Astrocyte (in vitro differentiated cells and primary cell): ENCODE results near the gene MDM2. TPM values are rescaled to one million over a fixed set of nuclear protein-coding genes. Genes with fewer than 3 reads are reported as not detected.

Experiments
- DNase-seq: peaks from one replicate; pipeline ENCODE4 v3.0.0-alpha.2; 2010; ENCODE audit warnings: low read depth
- FAIRE-seq: peaks from 2 replicates; lab custom pipeline; 2011; peaks lifted over from hg19 to GRCh38; lab: Jason Lieb, UNC
- H2AFZ ChIP-seq: 2 replicates; pipeline ENCODE4 v1.6.0; 2012; ENCODE audit warnings: low read depth, low read length, inconsistent platforms
- H3K27ac ChIP-seq: 2 replicates; pipeline ENCODE4 v1.5.1; 2011; ENCODE audit warnings: low read depth, low read length, inconsistent platforms
- H3K27me3 ChIP-seq: 2 replicates; pipeline ENCODE4 v1.6.0; 2011; ENCODE audit warnings: low read length, inconsistent platforms; ENCODE audit not compliant: insufficient read depth
- H3K36me3 ChIP-seq: 2 replicates; pipeline ENCODE4 v1.5.1; 2011; ENCODE audit warnings: low read length, inconsistent platforms; ENCODE audit not compliant: insufficient read depth
- H3K4me1 ChIP-seq: 2 replicates; pipeline ENCODE4 v1.5.1; 2011; ENCODE audit warnings: low read length, inconsistent platforms; ENCODE audit not compliant: insufficient read depth
- H3K4me2 ChIP-seq: 2 replicates; pipeline ENCODE4 v1.6.0; 2012; ENCODE audit warnings: low read length, inconsistent platforms
- H3K4me3 ChIP-seq: 2 replicates; pipeline ENCODE4 v1.5.1; 2011; ENCODE audit warnings: low read depth, mild to moderate bottlenecking, low read length, inconsistent platforms; ENCODE audit not compliant: insufficient read depth
- H3K79me2 ChIP-seq: 2 replicates; pipeline ENCODE4 v1.6.0; 2012; ENCODE audit warnings: mild to moderate bottlenecking, low read length, inconsistent platforms; ENCODE audit not compliant: insufficient read depth
- H3K9ac ChIP-seq: 2 replicates; pipeline ENCODE4 v1.6.0; 2012; ENCODE audit warnings: mild to moderate bottlenecking, low read length, inconsistent platforms
- H3K9me3 ChIP-seq: 2 replicates; pipeline ENCODE4 v1.5.1; 2012; ENCODE audit warnings: low read depth, mild to moderate bottlenecking, low read length, inconsistent platforms; ENCODE audit not compliant: insufficient read depth
- H4K20me1 ChIP-seq: 2 replicates; pipeline ENCODE4 v1.6.0; 2012; ENCODE audit warnings: low read length, inconsistent platforms; ENCODE audit not compliant: insufficient read depth
- H3K27ac Mint-ChIP-seq: one replicate; pipeline ENCODE4 v1.8.0; 2021; ENCODE audit warnings: mild to moderate bottlenecking, mixed read lengths; ENCODE audit not compliant: unreplicated experiment
- H3K27me3 Mint-ChIP-seq: one replicate; pipeline ENCODE4 v1.8.0; 2021; ENCODE audit warnings: low read depth, mixed read lengths; ENCODE audit not compliant: unreplicated experiment
- H3K36me3 Mint-ChIP-seq: one replicate; pipeline ENCODE4 v1.8.0; 2021; ENCODE audit warnings: low read depth, mixed read lengths; ENCODE audit not compliant: unreplicated experiment
- H3K4me1 Mint-ChIP-seq: one replicate; pipeline ENCODE4 v1.8.0; 2021; ENCODE audit warnings: low read depth, mixed read lengths; ENCODE audit not compliant: unreplicated experiment
- H3K4me3 Mint-ChIP-seq: one replicate; pipeline ENCODE4 v1.8.0; 2021; ENCODE audit warnings: mild to moderate bottlenecking, moderate library complexity, mixed read lengths; ENCODE audit not compliant: unreplicated experiment
- H3K9me3 Mint-ChIP-seq: one replicate; pipeline ENCODE4 v1.8.0; 2021; ENCODE audit warnings: mild to moderate bottlenecking, mixed read lengths; ENCODE audit not compliant: unreplicated experiment
- EZH2 ChIP-seq: IDR thresholded peaks from 2 replicates; pipeline ENCODE4 v1.6.1; 2012; ENCODE audit warnings: mild to moderate bottlenecking, low read length, inconsistent platforms; ENCODE audit not compliant: insufficient read depth
- total RNA-seq: library from RNA; stranded (reverse); gene quantifications from 2 replicates; pipeline ENCODE4 v1.2.1, GENCODE V29; 2021
- TF ChIP-seq, protein P1 (sequence below): IDR thresholded peaks from 2 replicates; pipeline ENCODE4 v1.5.1; 2011; ENCODE audit warnings: low read depth, mild to moderate bottlenecking, inconsistent platforms, low read length, moderate library complexity; ENCODE audit not compliant: insufficient read depth

MDM2 gene
- total RNA-seq, 1 donor from 2014 or later, result 828 TPM

DNA sequence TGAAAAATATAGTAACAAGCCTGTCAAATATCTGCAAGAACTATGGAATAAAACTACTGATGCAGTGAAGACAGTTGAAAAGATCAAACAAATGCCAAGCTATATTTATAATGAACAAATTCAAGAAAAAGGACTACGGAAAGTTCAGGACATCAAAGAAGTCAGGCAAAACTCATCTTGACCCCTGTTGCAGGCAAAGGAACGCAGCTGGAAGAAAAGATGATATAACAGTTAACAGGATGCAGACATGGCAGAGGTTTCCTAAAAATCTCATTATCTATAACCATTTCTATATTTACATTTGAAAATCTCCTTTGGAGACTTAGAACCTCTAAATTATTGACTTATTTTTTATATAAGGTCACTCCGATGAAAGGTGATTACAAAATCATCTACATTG, 34.1 kb downstream of the MDM2 start:
- DNase-seq, result no peak
- Mint-ChIP-seq H3K27me3 (no peaks in the 10 kb centered on the region), H3K36me3 (peaks cover 15% of the 10 kb centered on the region), H3K27ac (no peak overlapping the region), H3K9me3 (no peaks in the 10 kb centered on the region), H3K4me3 (no peak overlapping the region), H3K4me1 (peaks cover 13% of the 10 kb centered on the region)
- H2AFZ ChIP-seq, result no peak overlapping the region
- no peaks in the 10 kb centered on the region for H3K27me3 ChIP-seq
- no peak overlapping the region for H3K27ac ChIP-seq
- no peaks in the 10 kb centered on the region for H3K9me3 ChIP-seq
- no peaks in the 10 kb centered on the region for H3K4me1 ChIP-seq
- H3K4me2 ChIP-seq, result no peak overlapping the region
- H4K20me1 ChIP-seq, result peaks cover 88% of the 10 kb centered on the region
- peaks cover 25% of the 10 kb centered on the region for H3K79me2 ChIP-seq
- no peak overlapping the region for H3K9ac ChIP-seq
- TF ChIP-seq EZH2, result no peak
- TF ChIP-seq, protein P1, sequence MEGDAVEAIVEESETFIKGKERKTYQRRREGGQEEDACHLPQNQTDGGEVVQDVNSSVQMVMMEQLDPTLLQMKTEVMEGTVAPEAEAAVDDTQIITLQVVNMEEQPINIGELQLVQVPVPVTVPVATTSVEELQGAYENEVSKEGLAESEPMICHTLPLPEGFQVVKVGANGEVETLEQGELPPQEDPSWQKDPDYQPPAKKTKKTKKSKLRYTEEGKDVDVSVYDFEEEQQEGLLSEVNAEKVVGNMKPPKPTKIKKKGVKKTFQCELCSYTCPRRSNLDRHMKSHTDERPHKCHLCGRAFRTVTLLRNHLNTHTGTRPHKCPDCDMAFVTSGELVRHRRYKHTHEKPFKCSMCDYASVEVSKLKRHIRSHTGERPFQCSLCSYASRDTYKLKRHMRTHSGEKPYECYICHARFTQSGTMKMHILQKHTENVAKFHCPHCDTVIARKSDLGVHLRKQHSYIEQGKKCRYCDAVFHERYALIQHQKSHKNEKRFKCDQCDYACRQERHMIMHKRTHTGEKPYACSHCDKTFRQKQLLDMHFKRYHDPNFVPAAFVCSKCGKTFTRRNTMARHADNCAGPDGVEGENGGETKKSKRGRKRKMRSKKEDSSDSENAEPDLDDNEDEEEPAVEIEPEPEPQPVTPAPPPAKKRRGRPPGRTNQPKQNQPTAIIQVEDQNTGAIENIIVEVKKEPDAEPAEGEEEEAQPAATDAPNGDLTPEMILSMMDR, result no peak
- FAIRE-seq, result no peak
- H3K4me3 ChIP-seq, result no peak overlapping the region
- peaks cover 71% of the 10 kb centered on the region for H3K36me3 ChIP-seq

DNA sequence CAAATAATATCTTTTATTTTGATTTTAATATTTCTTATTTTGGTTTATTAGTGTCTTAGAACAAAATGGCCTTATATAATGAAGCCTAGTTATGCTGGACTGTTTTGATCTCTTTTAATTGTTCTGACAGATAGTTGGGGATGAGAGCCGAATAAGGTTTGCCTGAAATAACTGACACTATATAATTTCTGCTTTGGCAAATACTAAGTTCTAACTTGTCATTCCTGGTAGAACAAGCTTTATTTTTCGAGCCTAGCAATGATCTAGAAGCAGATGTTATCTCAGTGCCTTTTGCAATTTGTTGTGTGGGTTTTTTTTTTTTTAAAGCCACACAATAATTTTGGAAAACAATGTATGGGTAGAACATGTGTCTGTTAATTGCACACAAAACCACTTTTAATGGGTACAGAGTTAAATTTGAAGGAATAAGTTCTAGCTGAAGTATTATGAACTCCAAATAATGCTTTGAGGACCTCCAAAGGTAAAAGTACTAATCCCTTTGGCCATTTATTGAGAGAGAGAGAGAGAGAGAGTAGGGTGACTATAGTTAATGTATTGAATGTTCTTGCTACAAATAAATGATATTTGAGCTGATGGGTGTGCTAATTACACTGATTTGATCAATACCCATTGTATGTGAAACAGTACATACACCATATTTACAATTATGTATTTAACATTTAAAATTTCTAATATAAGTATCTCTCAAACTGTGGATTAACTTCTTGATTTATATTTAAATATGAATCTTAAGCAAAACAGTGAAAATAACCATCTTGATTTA, 35.0 kb downstream of the MDM2 start:
- no peak overlapping the region for H2AFZ ChIP-seq
- H3K27ac ChIP-seq, result no peak overlapping the region
- no peaks in the 10 kb centered on the region for H3K27me3 ChIP-seq
- H4K20me1 ChIP-seq, result peaks cover 87% of the 10 kb centered on the region
- peaks cover 21% of the 10 kb centered on the region for H3K79me2 ChIP-seq
- H3K27me3 Mint-ChIP-seq, result no peaks in the 10 kb centered on the region
- peaks cover 13% of the 10 kb centered on the region for H3K4me1 Mint-ChIP-seq
- FAIRE-seq (no peak), DNase-seq (no peak)
- H3K9me3 Mint-ChIP-seq, result no peaks in the 10 kb centered on the region
- peaks cover 64% of the 10 kb centered on the region for H3K36me3 ChIP-seq
- TF ChIP-seq, protein P1, result no peak
- no peak for TF ChIP-seq EZH2
- no peak overlapping the region for H3K4me3 ChIP-seq
- H3K4me1 ChIP-seq, result no peaks in the 10 kb centered on the region
- peak overlapping the region; percentile 62 for H3K4me3 Mint-ChIP-seq
- H3K36me3 Mint-ChIP-seq, result peaks cover 14% of the 10 kb centered on the region
- H3K4me2 ChIP-seq, result no peak overlapping the region
- no peak overlapping the region for H3K9ac ChIP-seq
- no peaks in the 10 kb centered on the region for H3K9me3 ChIP-seq
- H3K27ac Mint-ChIP-seq, result no peak overlapping the region

- no peak overlapping the region for H3K9ac ChIP-seq
- DNase-seq, result no peak
- H3K9me3 Mint-ChIP-seq, result no peaks in the 10 kb centered on the region
- no peaks in the 10 kb centered on the region for H3K27me3 ChIP-seq
- H3K36me3 Mint-ChIP-seq, result peaks cover 6% of the 10 kb centered on the region
- H3K4me1 Mint-ChIP-seq, result peaks cover 10% of the 10 kb centered on the region
- no peaks in the 10 kb centered on the region for H3K4me1 ChIP-seq
- H3K9me3 ChIP-seq, result no peaks in the 10 kb centered on the region
- peak overlapping the region; percentile 2 for H3K27ac Mint-ChIP-seq
- TF ChIP-seq, protein P1, result no peak
- TF ChIP-seq EZH2, result no peak
- no peak overlapping the region for H3K27ac ChIP-seq
- peaks cover 75% of the 10 kb centered on the region for H4K20me1 ChIP-seq
- no peak overlapping the region for H2AFZ ChIP-seq
- no peak for FAIRE-seq
- no peak overlapping the region for H3K4me3 ChIP-seq
- H3K36me3 ChIP-seq, result peaks cover 50% of the 10 kb centered on the region
- no peak overlapping the region for H3K4me3 Mint-ChIP-seq
- H3K4me2 ChIP-seq, result no peak overlapping the region
- peaks cover 11% of the 10 kb centered on the region for H3K79me2 ChIP-seq
- H3K27me3 Mint-ChIP-seq, result no peaks in the 10 kb centered on the region
These were observed 36.4 kb downstream of the MDM2 start for GRCh38 chr12:68844318-68844745.
